Stimulated activated CD8-positive, alpha-beta memory T cell treated with anti-CD3 and anti-CD28 coated beads, Interleukin-2, amount 100 ng/mL, for 1 hour (primary cell): ENCODE data around the gene ZMYND11.
"Not testable (repeated sequence)": the region's sequence is repeated elsewhere in the genome, so short reads cannot be mapped to it uniquely, and the experiment has no call there.

ENCODE experiments used
- DNase-seq, 2 donors: peaks; one replicate each; pipeline ENCODE4 v3.0.0-alpha.2; 2020; ENCODE audit warnings: low read depth in 2 of 2

ZMYND11 gene

GRCh38 chr10:132946-133898 is 2.0 kb upstream of the ZMYND11 start:
- no peak for DNase-seq

GRCh38 chr10:134247-135131 is 766 bp upstream of the ZMYND11 start:
- DNase-seq, result no peak

- peak; percentile 21 to 36 for DNase-seq
These were observed 578 bp downstream of the ZMYND11 start for GRCh38 chr10:135601-136464.

GRCh38 chr10:136465-136762 is 1.2 kb downstream of the ZMYND11 start:
- no peak for DNase-seq

GRCh38 chr10:137031-137430 is 1.8 kb downstream of the ZMYND11 start:
- DNase-seq, result peak in 1 of 2 donors; percentile 11

- no peak for DNase-seq
These were observed 2.4 kb downstream of the ZMYND11 start for GRCh38 chr10:137606-138005.

GRCh38 chr10:142371-142770 is 7.1 kb downstream of the ZMYND11 start:
- DNase-seq, result no peak

- DNase-seq, result no peak
These were observed 17.7 kb downstream of the ZMYND11 start for GRCh38 chr10:152915-153314.

GRCh38 chr10:154348-154747 is 19.1 kb downstream of the ZMYND11 start:
- no peak for DNase-seq

GRCh38 chr10:167383-167782 is 32.1 kb downstream of the ZMYND11 start:
- DNase-seq, result no peak

- DNase-seq, result no peak
These were observed 38.5 kb downstream of the ZMYND11 start for GRCh38 chr10:173741-174140.

GRCh38 chr10:176677-177076 is 41.4 kb downstream of the ZMYND11 start:
- DNase-seq, result no peak

- DNase-seq, result no peak
These were observed 43.0 kb downstream of the ZMYND11 start for GRCh38 chr10:178208-178607.

GRCh38 chr10:178723-179122 is 43.5 kb downstream of the ZMYND11 start:
- DNase-seq, result no peak

- DNase-seq, result no peak
These were observed 47.4 kb downstream of the ZMYND11 start for GRCh38 chr10:182441-183201.

GRCh38 chr10:184174-184573 is 48.9 kb downstream of the ZMYND11 start:
- DNase-seq, result no peak

GRCh38 chr10:184911-185310 is 49.7 kb downstream of the ZMYND11 start:
- no peak for DNase-seq

- DNase-seq, result not testable (repeated sequence)
These were observed 50.3 kb downstream of the ZMYND11 start for GRCh38 chr10:185571-185970.

- no peak for DNase-seq
These were observed 51.7 kb downstream of the ZMYND11 start for GRCh38 chr10:186911-187310.

GRCh38 chr10:188546-188945 is 53.3 kb downstream of the ZMYND11 start:
- no peak for DNase-seq

GRCh38 chr10:190216-190615 is 55.0 kb downstream of the ZMYND11 start:
- DNase-seq, result no peak
